HG03039 (cell line): ENCODE data around the gene NRP1.

Source experiments
- ATAC-seq: cut with Tn5 transposase; IDR thresholded peaks from one replicate; pipeline ENCODE4 v1.9.1; 2021; ENCODE audit warnings: mild to moderate bottlenecking, moderate library complexity; ENCODE audit not compliant: unreplicated experiment

NRP1 gene

DNA sequence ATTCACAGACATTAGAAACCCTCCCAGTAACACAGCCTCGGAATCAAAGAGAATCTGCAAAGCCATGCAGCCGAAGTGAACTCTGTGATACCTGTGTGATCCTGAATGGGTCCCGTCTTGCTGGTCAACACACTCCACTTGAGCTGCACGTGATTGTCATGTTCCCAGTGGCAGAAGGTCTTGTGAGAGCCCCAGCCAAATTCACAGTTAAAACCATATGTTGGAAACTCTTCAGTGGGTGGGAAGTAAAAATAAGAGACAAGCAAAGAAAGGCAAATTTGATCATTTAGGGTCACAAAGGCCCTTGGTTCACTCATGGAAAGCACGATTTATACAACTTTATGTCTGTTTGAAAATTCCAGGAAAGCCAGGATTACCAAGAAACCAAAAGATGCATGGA is 142.3 kb downstream of the NRP1 start:
- no peak for ATAC-seq

DNA sequence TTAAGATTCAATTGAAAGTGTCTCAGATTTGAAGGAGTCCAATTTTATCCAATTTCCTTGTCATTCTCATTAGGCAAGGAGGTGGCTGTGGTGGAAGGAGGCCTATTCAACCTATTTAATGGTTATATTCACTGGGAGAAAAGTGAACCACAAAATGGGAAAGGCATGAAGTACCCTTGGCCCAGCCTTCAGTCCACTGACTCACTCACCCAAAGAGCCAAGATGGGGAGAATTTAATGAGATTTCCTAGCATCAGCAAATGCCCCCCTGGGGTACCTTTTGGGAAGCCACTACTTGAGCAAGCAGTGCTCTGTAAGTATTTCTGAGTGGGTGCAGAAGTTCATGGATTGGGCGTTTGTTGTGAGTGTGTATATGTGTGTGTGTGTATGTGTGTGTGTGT is 144.1 kb downstream of the NRP1 start:
- no peak for ATAC-seq

DNA sequence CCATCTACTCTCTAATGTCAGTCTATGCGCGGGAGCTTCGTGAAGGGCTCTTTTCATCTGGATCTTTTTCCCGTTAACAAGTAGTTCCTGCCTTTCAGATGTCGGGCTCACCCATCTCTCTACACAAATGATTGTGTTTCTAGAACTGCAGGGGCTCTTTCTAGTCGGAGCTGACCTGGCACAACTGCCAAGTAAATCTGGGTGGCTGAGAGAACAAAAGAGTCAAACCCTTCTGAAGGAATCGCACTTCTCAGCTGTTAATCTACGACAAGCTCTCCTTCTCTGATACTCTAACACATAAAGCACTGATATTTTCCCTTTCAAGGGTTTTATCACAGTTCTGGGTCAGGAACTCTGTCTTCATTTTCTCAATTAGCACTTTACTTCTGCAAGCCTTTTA is 144.7 kb downstream of the NRP1 start:
- no peak for ATAC-seq

DNA sequence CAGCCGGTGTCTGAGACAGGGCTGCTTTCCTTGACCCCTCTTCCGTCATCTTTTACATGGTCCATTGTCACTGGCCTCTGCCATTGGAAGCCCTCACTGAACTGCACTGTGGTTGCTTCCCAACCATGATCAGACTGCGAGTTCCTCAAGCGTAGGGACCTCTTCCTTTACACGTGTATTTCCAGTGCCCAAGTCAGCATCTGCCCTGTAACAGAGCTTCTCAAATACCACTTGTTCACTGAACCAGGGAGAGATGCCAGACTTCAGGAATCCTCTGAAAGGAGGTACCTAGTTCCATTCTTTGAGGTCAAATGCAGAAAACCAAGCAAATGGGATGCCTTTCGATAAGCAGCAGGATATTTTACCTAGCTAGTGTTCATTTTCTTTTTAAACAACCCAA is 145.1 kb downstream of the NRP1 start:
- no peak for ATAC-seq

DNA sequence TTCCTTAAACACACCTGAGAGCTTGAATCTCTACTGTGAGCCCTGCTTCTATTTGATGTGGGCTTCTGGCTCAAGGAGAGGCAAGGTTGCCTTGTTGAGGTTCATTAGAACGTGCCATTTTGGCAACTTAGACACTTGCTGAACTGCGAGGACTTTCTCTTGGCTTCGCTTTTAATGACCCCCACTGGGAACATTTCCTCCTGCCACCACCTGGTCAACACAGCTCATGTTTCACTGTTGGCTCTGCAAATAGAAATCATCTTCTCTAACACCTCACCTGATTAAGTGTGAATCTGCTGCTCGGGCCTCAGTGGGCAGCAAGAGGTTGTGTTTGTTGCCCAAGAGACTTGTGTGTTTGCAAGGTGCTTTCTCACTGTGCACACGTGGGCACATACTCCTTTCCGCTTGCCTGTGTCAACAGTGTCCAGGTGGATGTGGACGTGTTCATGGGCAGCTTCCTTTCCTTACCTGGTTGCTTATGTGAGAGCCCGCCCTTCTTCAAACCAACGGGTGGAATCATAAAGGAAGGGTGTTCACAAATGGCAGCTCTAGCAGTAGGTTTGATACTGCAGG is 147.0 kb downstream of the NRP1 start:
- ATAC-seq, result no peak

DNA sequence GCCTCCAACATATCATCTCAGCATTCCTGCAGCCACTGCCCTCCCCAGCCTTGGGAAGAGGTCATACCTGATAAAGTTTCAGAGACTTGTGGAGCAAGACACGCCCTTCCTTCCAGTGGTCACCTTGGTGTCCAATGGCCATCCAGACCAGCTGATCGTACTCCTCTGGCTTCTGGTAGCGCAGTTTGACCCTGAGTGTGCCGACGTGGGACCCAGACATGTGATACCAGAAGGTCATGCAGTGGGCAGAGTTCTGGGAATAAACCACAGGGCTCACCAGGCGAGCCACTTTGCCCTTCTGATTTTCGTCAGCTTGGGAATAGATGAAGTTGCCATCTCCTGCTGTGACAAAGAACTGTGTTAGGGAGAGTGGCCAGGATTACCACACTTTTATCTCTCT is 148.3 kb downstream of the NRP1 start:
- no peak for ATAC-seq

DNA sequence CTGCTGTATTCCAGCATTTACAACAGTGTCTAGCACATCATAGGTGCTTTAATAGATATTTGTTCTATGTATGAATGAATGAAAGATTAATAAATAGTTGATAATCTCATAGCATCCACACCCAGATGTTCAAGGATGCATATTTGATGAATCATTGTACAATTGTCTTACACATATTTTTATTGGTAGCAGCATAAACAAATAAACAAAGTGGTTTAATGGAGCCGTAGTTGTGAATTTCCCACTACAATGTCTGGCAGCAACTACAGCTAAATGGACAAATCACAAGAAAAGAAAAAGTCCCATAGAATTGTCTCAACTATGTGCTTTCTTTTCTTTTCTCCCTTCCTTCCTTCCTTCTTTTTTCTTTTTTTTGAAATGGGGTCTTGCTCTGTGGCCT is 150.8 kb downstream of the NRP1 start:
- no peak for ATAC-seq

DNA sequence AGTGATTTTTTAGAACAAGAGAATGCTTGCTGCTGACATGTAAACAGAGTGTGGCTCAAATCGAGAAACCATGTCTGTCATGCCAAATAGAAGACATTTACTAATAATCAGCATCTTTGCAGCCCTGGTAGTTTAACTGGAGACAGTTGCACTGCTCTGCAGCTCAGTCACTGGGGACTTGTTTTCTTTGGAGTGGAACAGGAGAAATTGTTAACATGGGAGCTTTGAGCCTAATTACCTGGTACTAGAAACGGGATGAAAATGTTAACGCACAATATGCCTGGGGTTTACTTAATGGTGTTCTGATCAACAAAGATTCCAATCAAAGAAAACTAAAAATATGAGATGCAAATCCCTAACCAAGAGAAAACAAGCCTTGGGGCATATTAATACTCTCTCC is 153.5 kb downstream of the NRP1 start:
- no peak for ATAC-seq

DNA sequence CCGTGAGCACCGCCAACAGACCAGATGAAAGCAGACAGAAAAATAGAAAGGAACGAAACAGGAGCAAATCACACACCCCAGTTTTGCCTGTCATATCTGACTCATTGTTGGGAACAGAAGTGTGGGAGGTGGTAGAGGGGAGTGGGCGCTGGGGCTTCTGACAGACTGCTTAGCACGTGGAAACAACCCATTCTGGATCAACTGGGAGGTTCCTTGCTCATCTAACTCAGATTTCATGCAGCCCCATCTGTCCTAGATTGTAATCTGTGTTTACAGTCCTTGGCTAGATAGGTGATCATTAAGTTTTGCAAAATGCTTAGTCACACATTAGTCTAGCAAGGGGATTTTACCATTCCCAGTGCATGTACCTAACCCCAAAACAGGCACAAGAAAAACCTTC is 154.1 kb downstream of the NRP1 start:
- no peak for ATAC-seq

DNA sequence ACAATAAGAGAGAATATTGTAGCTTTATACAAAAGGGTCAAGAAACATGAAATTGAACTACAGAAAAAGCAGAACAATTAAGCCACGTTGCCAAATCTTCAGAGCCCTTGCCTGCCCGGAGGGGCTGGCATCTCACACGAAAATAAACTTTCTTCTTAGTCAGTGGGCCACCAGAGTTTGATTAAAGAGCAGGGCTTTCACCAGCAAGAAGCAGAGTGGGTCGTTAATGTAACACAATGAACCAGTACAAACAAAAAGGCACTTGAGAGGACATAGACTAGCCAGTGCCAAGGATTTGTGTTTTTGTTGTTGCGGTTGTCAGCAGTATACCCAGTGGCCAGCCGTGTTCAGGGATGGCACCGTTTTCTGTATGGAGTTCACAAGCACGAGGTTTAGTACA is 155.4 kb downstream of the NRP1 start:
- no peak for ATAC-seq

DNA sequence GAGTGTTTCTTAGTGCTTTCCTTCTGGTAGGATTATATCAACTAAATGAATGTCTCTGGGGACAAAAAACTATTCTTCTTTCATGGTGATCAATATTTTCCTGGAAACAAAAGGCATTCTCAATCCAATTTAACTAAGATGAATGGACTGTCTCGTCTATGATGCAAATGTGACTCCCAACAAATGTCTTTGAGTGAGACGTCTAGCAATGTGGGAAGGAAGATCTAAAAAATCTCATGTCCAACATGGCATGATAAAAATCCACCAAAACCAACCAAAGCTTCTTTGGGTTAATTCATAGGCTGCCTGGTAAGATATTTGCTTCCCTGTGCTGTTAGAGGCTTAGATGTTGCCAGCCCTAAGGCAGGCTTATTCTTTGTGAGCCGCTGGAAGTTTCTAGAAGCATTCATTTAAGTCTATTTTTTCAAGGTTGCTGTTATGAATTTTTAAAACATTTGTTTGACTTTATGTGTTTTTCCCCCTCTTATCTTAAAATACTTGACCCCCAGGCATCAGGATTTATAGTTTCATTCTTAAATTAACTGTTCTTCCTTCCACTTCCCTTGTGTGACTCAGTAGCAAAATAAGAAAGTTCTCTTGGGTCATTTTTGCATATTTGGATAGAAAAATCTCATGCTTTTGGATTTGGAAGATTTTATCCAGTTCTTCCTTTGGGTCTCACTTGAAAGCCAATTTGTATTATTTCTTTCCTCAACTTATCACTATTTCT is 156.3 kb downstream of the NRP1 start:
- ATAC-seq, result no peak

DNA sequence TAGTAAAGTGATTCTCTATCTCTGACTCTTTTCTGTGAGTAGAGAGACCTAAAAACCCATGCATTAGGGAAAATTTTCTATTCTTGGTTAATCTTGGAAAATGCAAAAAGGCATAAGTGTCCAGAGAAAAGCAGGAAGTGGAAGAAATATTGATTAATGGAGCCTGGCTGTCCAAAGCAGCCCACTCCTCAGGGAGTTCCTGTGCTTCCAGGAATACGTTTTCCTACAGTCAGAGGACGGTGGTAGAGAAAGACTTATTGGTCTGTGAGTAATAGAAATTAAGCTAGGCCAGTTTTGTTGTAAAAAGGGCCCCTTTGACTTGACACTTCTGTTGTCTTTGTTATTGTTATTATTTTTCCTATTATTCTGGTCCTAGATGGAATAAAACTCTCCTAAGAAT is 157.8 kb downstream of the NRP1 start:
- ATAC-seq, result no peak

DNA sequence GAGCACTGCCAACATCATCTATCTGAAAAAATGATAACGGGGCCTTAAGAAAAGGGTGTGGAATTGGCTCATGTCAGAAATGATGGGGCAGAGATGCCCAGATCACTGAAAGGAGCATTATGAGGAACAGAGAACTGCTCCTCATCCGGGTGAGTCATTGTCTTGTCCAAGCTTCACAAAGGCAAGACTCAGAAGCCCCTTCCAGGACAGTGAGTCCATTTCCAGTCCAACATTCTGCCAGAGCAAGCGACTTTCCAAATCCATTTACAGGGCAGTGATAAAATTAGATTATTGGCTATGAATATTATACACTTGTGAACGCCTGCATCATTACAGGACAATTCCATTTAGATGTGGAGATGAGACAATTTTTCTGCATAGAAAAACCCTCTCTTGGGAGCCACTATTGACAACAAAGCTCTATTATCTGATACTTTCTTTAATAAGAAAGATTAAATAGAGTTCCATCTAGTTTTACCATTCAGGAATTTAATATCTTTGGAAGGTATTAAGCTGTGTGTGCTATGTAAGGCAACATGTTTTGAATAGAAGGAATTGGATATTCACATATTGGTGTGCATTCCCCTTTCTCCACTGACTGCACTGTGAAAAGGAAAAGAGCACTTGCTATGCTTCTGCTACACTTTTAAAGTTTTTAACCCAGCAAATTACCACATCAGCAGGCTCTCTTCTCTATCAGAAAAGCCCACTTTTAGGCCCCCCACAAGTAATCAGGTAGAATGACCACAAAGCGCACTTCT is 159.6 kb downstream of the NRP1 start:
- no peak for ATAC-seq

DNA sequence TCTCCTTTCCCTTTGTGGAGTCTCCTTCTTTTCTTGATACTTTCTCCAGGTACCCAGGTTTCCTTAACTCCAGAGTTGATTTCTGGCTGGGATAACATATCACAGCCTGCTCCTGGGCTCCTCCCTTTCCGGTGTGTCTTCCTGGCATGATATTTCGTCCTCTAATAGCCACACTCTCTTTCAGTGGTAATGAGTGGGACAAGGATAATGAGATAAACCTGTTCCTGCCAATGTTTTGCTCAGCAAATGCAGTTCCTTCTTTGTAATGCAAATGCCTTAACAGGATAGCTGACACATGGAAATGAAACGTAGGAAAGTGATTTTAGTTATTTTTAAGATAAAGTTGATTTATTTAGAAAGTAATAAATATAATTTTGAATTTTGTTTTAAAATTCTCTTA is 168.6 kb downstream of the NRP1 start:
- ATAC-seq, result no peak

DNA sequence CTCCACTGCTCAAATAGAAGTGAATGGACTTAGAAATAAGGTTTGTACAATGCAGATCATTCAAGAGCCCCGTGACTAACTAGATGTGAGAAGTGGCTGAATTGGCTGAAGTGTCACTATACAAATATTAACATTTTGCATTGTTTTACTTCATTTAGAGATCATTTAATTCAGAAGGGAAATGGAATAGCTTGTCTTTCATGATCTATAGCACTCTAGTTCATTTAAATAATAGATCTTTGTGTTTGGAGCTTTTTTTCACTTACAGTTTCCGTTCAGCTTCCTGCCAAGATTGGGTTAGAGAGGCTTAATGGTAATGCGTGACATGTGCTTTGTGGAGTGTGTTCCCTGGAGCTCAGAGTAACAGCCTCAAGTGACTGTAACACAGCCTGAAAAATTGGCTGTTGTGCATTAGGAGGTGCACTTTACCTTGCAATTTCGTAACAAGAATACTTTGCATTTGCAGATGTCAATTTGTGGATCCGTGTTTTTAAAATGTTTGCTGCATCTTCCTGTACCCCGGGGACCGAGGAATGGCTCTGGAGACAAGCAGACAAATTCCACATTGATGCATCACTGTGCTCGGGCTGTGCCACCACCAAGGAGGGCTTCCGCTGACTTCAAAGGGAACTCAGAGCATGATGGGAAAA is 170.3 kb downstream of the NRP1 start:
- ATAC-seq, result no peak

DNA sequence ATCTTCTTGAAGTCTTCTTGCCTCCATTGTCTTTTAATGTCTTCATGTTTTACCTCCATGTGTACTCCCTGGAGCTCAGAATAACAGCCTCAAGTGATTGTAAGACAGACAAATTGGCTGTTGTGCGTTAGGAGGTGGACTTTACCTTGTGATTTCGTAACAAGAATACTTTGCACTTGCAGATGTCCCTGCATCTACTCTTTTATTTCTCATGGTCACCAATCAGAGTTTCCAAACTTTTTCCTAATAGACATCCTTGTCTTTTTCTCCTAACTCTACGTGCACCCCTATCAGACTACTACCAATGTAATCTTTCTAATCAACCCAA is 172.3 kb downstream of the NRP1 start:
- ATAC-seq, result no peak

DNA sequence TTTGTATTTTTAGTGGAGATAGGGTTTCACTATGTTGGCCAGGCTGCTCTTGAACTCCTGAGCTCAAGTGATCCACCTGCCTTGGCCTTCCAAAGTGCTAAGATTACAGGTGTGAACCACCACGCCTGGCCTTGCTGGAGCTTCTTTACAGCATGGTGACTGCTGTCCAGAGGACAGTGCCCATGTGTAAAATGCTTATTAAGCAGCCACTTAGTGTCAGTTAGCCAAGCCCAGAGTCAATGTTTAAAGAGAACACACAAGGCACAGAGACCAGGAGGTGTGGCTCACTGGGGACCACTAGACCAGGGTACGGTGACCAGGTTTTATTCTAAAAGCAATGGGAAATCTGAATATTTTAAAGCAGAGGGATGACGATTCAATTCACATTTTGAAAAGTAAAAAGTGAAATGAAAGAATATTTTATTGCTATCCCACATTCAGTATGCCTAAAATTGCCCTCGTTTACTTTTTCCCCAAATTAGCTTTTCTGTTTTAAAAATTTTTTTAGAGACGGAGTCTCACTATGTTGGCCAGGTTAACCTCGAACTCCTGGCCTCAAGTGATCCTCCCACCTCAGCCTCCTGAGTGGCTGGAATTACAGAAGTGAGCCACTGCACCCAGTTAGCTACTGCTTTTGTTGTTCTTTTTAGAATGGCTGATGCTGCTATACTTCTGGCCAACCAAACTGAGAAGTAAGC is 172.8 kb downstream of the NRP1 start:
- ATAC-seq, result no peak

DNA sequence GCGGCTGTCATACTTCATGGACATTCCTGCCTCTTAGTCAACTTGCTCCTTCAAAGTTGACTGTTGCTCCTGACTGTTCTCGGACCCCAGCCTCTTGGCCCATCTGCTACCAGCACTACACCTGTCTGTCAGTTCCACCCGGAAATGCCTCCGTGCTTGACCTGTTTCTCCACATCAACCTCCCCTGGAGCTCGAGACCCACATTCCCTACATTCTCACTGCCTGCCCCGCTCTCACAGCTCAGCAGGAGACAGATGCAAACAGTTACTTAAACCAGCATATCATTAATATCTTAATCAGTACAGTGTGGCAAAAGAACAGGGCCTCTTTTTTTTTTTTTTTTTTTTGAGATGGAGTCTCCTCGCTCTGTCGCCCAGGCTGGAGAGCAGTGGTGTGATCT is 174.3 kb downstream of the NRP1 start:
- ATAC-seq, result no peak

DNA sequence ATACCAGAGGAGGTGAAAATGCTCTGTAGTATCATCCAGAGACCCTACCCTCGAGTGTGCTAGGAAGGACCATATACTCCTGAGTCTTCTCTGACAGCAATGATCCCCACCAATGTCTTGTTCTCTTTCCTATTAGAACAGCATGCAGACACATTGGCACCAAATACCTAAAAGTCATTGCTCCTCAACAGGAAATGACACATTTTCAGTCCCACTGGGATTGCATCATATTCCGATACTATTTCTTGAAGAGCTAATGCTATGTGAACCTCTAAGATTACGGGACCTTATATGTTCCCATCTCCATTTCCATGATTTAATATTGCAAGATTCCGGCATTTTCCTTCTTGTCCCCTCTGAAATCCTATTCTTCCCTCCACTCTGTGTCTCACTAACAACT is 177.4 kb downstream of the NRP1 start:
- no peak for ATAC-seq

DNA sequence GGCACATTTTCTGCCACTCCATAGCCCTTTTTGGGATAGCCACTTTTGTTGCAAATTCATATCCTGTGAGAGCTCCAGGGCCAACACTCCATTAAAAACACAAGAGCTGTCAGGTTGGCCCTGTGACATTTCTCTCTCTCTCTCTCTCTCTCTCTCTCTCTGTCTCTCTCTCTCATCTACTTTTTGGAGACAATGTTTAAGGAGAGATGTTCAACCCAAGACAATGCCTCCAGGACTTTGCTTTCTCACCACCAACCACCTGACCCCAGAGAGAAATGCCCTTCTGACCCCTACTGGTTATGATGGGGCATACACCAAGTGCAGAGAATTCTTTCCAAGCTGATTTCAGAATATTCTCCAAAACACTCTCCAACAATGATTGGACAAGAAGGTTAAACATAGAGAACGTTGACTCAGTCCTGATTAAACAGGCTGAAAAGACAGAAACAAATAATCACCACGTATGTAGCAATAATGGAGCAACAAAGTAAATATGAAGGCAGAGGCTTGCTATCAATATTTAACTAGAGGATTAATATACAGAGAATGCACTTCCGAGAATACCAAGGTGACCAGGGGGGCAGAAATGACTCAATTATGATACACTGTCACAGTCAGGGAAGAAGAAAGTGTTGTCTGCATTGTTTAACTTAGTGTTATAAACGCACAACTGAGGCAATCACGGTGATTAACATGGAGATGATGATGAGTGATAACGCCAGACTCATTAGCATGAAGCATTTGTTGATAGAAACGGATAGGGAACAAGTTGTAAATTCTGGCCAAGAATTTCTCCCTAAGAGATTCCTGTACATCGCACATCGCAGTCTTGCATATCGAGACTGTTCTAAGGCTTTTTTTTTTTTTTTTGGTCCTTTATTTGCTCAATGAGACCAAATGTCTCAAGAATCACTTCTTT is 178.5 kb downstream of the NRP1 start:
- peak; percentile 78 for ATAC-seq
